Rectal smooth muscle tissue (tissue), 1 donor: ENCODE measurements around the gene TPRG1L.
"Not testable (repeated sequence)": the region's sequence is repeated elsewhere in the genome, so short reads cannot be mapped to it uniquely, and the experiment has no call there.

Experiments
- H3K27ac ChIP-seq: one replicate; pipeline ENCODE4 v1.7.0; 2013; ENCODE audit warnings: low read depth, low read length, inconsistent platforms
- H3K27me3 ChIP-seq: one replicate; pipeline ENCODE4 v1.7.0; 2013; ENCODE audit warnings: low read length; ENCODE audit not compliant: control insufficient read depth, insufficient read depth
- H3K36me3 ChIP-seq: one replicate; pipeline ENCODE4 v1.7.0; 2013; ENCODE audit warnings: low read length; ENCODE audit not compliant: control insufficient read depth, insufficient read depth
- H3K4me1 ChIP-seq: one replicate; pipeline ENCODE4 v1.7.0; 2013; ENCODE audit warnings: low read length; ENCODE audit not compliant: control insufficient read depth, insufficient read depth
- H3K4me3 ChIP-seq: one replicate; pipeline ENCODE4 v1.7.0; 2013; ENCODE audit warnings: low read length
- H3K9ac ChIP-seq: one replicate; pipeline ENCODE4 v1.7.0; 2013; ENCODE audit warnings: low read length

The TPRG1L gene

GRCh38 chr1:3585353-3585868, 39.4 kb upstream of the TPRG1L start:
- not testable (repeated sequence) for H3K4me1 ChIP-seq, H3K4me3 ChIP-seq, H3K27ac ChIP-seq, H3K9ac ChIP-seq, H3K27me3 ChIP-seq, H3K36me3 ChIP-seq

GRCh38 chr1:3585940-3586568, 38.8 kb upstream of the TPRG1L start:
- no peak overlapping the region for H3K27ac ChIP-seq
- no peaks in the 10 kb centered on the region for H3K4me1 ChIP-seq
- no peaks in the 10 kb centered on the region for H3K36me3 ChIP-seq
- no peaks in the 10 kb centered on the region for H3K27me3 ChIP-seq
- no peak overlapping the region for H3K9ac ChIP-seq
- no peak overlapping the region for H3K4me3 ChIP-seq

GRCh38 chr1:3586986-3587759, 37.6 kb upstream of the TPRG1L start:
- Histone ChIP-seq H3K27me3 (no peaks in the 10 kb centered on the region), H3K9ac (no peak overlapping the region), H3K36me3 (no peaks in the 10 kb centered on the region), H3K27ac (no peak overlapping the region), H3K4me3 (no peak overlapping the region), H3K4me1 (no peaks in the 10 kb centered on the region)

DNA sequence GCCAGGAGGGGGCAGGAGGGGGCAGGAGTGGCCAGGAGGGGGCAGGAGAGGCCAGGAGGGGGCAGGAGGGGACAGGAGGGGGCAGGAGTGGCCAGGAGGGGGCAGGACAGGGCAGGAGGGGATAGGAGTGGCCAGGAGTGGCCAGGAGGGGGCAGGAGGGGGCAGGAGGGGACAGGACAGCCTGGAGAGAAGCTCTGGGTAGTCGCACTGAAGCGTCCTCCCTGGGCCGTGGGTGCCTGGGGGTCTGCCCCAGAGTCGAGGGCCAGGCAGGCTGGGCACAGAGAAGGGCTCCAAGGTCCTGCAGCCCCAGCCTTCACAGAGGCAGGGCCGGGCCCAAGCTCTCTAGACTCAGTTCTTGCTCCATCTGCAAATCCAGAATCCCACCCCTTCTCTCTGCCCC, 36.4 kb upstream of the TPRG1L start:
- Histone ChIP-seq H3K4me3 (no peak overlapping the region), H3K36me3 (no peaks in the 10 kb centered on the region)

GRCh38 chr1:3590139-3590763, 34.6 kb upstream of the TPRG1L start:
- no peaks in the 10 kb centered on the region for H3K36me3 ChIP-seq
- H3K4me3 ChIP-seq = no peak overlapping the region
- H3K27me3 ChIP-seq = no peaks in the 10 kb centered on the region
- no peak overlapping the region for H3K27ac ChIP-seq
- H3K9ac ChIP-seq = no peak overlapping the region
- no peaks in the 10 kb centered on the region for H3K4me1 ChIP-seq

More for the DNA sequence above, 36.4 kb upstream of the TPRG1L start:
- H3K9ac ChIP-seq = no peak overlapping the region
- H3K27ac ChIP-seq = no peak overlapping the region
- H3K27me3 ChIP-seq = no peaks in the 10 kb centered on the region
- no peaks in the 10 kb centered on the region for H3K4me1 ChIP-seq

DNA sequence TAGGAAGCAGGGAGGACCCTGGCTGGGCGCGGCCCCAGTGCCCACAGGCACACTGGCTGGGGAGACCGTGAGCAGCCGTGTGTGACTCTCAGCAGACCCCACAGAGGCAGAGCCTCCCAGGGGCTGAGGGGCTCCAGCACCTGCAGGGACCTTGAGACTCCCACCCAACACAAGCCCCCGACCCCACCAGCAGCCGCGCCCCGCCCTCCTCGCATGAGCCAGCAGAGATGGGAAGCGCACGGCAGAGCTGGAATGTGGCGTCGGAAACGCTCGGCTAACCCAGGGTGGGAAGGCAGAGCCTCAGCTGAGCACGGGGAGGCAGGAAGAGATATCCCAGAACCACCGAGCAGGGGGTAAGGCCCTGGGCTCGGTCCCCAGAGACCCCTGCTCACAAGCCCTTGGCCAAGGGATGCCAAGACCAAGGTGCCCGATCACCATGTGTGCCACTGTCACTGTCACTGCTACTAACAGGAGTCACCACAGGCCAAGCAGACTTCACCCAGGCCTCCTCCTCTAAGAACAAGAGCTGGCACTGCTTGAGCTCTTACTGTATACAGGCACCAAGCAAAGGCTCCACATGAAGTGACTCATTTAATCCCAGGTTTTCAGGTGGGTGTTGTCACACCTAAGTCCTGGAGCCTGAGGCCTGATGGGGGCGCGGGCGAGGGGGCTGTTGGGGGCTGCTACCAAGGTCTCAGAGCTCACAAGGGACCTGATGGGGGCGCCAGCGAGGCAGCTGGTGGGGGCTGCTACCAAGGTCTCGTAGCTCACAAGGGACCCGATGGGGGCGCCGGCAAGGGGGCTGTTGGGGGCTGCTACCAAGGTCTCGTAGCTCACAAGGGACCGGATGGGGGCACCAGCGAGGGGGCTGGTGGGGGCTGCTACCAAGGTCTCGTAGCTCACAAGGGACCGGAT, 33.6 kb upstream of the TPRG1L start:
- no peaks in the 10 kb centered on the region for H3K4me1 ChIP-seq
- H3K27me3 ChIP-seq = no peaks in the 10 kb centered on the region
- H3K36me3 ChIP-seq = no peaks in the 10 kb centered on the region
- no peak overlapping the region for H3K27ac ChIP-seq
- no peak overlapping the region for H3K9ac ChIP-seq
- H3K4me3 ChIP-seq = no peak overlapping the region

DNA sequence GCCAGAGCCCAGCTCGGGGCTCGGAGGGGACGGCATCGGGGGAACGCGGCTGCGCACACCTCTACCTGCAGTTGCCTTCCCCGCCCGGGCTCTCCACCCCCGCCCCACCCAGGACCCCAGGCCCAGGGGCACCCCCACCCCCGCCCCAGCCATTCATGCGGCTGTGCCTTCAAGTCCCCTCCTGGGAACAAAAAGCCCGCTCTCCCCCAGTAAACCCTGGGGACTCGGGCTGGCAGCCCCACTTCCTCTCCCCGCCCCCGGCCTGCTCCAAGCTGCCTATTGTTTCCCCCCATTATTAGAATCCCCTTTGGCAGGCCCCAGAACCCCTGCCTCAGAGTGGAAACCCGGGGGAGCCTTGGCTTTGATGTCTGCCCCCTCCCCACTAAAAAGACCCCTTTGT, 31.5 kb upstream of the TPRG1L start:
- H3K4me1 ChIP-seq = no peaks in the 10 kb centered on the region
- H3K36me3 ChIP-seq = no peaks in the 10 kb centered on the region
- no peak overlapping the region for H3K4me3 ChIP-seq
- H3K27ac ChIP-seq = no peak overlapping the region
- H3K27me3 ChIP-seq = peaks cover 4% of the 10 kb centered on the region
- H3K9ac ChIP-seq = no peak overlapping the region

DNA sequence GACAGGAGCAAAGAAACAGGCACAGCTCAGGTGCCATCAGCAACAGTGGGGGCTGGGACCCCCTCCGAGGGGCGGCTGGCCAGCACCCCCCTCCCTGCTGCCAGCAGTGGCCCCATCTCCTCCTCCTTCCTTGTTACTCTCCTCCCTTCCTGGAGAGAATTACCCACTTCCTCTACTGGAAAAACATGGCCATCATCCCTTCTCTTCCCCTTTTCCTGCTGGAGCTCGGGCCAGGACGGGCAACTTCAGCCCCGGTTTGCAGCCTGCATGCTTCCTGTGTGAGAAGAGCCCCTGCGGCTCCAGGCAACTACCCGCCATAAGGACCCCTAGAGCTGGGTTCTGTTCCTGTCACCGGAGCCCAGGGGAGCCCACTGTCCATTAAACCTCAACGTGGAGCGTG, 31.1 kb upstream of the TPRG1L start:
- Histone ChIP-seq H3K4me3 (no peak overlapping the region), H3K27me3 (peaks cover 4% of the 10 kb centered on the region), H3K36me3 (no peaks in the 10 kb centered on the region), H3K9ac (no peak overlapping the region), H3K27ac (no peak overlapping the region), H3K4me1 (no peaks in the 10 kb centered on the region)

DNA sequence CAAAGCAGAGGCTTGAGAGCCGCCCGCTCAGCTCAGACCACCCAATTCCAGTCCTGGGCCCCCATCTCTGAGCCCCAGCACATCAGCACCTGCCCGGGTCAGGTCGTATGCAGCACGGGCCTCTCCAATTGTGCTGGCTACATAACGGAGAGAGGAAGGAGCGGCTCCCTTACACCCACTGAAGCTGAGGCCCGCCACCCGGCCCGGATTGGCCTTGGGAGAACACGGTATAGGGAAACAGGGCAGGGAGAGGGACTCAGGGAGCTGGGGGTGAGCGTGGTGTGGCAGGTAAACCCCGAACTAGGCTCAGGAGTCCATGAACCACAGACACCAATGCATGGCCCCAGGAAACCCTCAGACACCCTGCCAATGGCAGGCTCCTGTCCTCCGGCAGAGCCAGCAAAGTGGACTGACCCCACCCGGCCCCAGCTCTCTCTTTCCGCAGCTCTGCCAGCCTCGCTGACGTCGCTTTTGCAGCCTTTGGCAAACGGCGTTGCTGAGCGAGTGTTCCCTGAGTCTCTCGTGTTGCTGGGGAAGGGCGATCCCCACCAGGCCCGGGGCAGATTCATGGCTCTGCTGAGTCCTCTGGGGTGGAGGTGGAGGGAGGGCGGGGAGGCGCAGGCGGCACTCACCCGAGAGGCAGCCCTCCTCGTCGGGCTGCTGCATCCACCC, 30.0 kb upstream of the TPRG1L start:
- Histone ChIP-seq H3K27me3 (peaks cover 4% of the 10 kb centered on the region), H3K36me3 (no peaks in the 10 kb centered on the region), H3K9ac (no peak overlapping the region), H3K27ac (no peak overlapping the region), H3K4me3 (no peak overlapping the region), H3K4me1 (no peaks in the 10 kb centered on the region)

DNA sequence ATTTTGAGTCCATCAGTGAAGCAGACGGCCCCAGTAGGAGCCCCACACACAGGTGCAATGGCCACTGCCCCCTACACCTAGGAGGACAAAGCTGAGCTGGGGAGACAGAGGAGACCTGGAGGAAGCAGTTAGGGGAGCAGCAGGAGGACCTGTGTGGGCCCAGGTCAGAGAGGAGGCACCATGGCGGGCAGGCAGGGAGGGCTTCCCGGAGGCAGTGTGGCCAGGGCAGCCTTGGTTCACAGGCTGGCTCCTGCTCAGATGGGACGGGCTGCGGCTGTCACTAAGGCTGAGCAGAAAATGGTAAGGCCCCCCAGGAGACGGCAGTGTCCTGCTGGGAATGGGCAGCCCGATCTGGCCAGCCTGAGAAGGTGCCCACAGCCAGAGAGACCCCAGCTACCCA, 28.9 kb upstream of the TPRG1L start:
- Histone ChIP-seq H3K4me3 (no peak overlapping the region), H3K36me3 (no peaks in the 10 kb centered on the region), H3K9ac (no peak overlapping the region), H3K4me1 (no peaks in the 10 kb centered on the region), H3K27ac (no peak overlapping the region), H3K27me3 (peaks cover 4% of the 10 kb centered on the region)

GRCh38 chr1:3596663-3597598, 27.9 kb upstream of the TPRG1L start:
- Histone ChIP-seq H3K36me3 (no peaks in the 10 kb centered on the region), H3K4me3 (no peak overlapping the region), H3K4me1 (no peaks in the 10 kb centered on the region), H3K27me3 (peaks cover 4% of the 10 kb centered on the region), H3K9ac (no peak overlapping the region), H3K27ac (no peak overlapping the region)
